Activated T-helper 1 cell treated with anti-CD3 and anti-CD28 coated beads, Interleukin-12 subunit alpha, Interleukin-12 subunit beta, Interleukin-2, Interleukin-4 antibody, amounts not matched to agents 30 ng/mL and 10 ng/mL and 1 ng/mL, durations not matched to agents 14 hours and 24 hours and 36 hours (primary cell): ENCODE results near the gene CENPT. TPM values are rescaled to one million over a fixed set of nuclear protein-coding genes. Genes with fewer than 3 reads are reported as not detected.

ENCODE experiments used
- DNase-seq: peaks from one replicate; pipeline ENCODE4 v3.0.0; 2021; ENCODE audit warnings: low spot score
- H3K27ac Mint-ChIP-seq: one replicate; pipeline ENCODE4 v1.8.0; 2021; ENCODE audit warnings: mild to moderate bottlenecking, mixed read lengths
- H3K27me3 Mint-ChIP-seq: one replicate; pipeline ENCODE4 v1.8.0; 2022; ENCODE audit warnings: mild to moderate bottlenecking, moderate library complexity, mixed read lengths; ENCODE audit not compliant: insufficient read depth
- H3K36me3 Mint-ChIP-seq: one replicate; pipeline ENCODE4 v1.8.0; 2021; ENCODE audit warnings: low read depth, mixed read lengths
- H3K4me1 Mint-ChIP-seq: one replicate; pipeline ENCODE4 v1.8.0; 2021; ENCODE audit warnings: low read depth, mixed read lengths
- H3K4me3 Mint-ChIP-seq: one replicate; pipeline ENCODE4 v1.8.0; 2021; ENCODE audit warnings: mild to moderate bottlenecking, moderate library complexity, mixed read lengths
- H3K9me3 Mint-ChIP-seq: one replicate; pipeline ENCODE4 v1.8.0; 2021; ENCODE audit warnings: mixed read lengths
- intact Hi-C: fragments of 100-400 bp; cut with micrococcal nuclease; formaldehyde crosslinking; loops from one replicate; pipeline ENCODE4 v1.15.1; 2024
- total RNA-seq: library from RNA; stranded (reverse); gene quantifications from 2 replicates; pipeline ENCODE4 v1.2.3, GENCODE V29; 2022

Gene CENPT
- total RNA-seq, 1 donor from 2014 or later, result 45.0 TPM

DNA sequence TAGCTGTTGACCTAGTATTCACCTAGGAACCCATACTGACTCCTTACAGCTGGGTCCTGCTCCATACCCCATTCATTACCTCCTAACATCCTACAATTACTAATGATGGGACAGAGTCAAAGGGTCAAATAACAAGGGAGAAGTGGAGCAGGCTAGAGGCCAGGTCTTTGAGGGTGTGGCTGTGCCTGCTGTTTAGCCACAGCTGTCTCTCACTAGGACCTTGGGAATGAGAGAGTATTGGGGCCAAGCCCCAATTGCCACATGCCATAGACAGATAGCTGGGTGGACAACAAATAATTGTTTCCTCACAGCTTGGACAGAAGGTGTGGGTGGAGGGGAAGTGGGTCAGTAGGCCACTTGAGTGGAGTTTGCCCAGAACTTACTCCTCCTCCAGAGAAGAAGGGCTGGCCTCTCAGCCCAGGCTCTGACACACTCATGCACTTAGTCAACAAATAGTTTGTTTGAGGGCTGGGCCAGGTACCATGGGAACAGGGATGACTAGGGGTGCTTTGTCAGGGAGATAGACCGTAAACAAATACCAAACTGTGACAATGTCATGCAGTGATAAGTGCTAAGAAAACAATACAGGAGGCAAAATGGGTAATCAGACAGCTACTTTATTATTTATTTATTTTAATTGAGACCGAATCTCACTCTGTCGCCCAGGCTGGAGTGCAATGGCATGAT, 10.2 kb upstream of the CENPT start:
- Mint-ChIP-seq H3K36me3 (peaks cover 15% of the 10 kb centered on the region), H3K9me3 (no peaks in the 10 kb centered on the region), H3K4me1 (peaks cover 42% of the 10 kb centered on the region), H3K27me3 (no peaks in the 10 kb centered on the region), H3K4me3 (no peak overlapping the region), H3K27ac (peak overlapping the region; percentile 72)
- no peak for DNase-seq
- intact Hi-C loops, result no loop called here

DNA sequence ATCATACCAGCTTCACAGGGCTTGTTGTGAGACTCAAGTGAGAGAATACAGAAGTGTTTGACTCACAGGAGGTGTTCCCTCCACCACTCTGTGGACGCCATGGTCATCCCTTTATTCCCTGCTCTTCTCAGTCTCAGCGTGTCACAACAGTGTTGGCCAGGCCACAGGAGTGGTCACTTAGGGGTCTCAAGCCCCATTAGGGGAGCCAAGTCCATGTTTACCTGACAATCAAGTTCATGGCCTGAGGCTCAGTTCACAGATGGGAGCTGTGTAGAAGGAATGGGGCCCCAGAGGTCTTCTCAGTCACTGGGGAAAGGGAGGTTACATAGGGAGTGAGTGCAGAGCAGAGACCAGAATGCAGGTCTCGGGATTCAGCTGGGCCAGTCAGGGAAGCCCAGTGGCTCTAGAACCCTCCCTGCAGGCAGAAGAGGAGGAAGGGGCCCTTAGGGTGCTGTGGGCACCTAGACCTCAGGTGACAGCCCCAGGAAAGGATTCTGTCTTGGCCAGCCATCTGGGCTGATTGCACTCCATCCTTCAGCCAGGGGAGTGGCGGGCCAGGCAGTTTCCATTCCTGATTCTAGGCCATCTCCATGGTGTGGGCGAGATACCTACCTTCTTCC, 9.5 kb upstream of the CENPT start:
- H3K4me3 Mint-ChIP-seq, result no peak overlapping the region
- peaks cover 15% of the 10 kb centered on the region for H3K36me3 Mint-ChIP-seq
- no peaks in the 10 kb centered on the region for H3K9me3 Mint-ChIP-seq
- intact Hi-C loops, result no loop called here
- H3K4me1 Mint-ChIP-seq, result peaks cover 39% of the 10 kb centered on the region
- H3K27me3 Mint-ChIP-seq, result no peaks in the 10 kb centered on the region
- peak overlapping the region; percentile 72 for H3K27ac Mint-ChIP-seq
- no peak for DNase-seq

DNA sequence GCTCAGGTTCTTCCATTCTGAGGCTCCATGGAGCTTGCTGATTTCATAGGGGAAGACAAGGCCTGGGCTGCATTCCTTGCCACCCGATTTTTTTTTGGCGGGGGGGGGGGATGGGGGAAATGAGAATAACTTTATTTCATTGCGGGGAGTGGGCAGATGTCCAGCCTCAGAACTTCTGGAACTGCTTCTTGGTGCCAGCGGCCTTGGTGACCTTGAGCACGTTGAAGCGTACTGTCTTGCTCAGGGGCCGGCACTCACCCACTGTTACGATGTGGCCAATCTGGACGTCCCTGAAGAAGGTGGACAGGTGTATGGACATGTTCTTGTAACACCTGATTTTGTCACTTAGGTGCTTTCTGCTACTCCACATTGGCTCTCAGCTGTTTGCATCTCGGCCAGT, 8.3 kb upstream of the CENPT start:
- H3K4me3 Mint-ChIP-seq, result no peak overlapping the region
- H3K4me1 Mint-ChIP-seq, result peaks cover 28% of the 10 kb centered on the region
- no peaks in the 10 kb centered on the region for H3K27me3 Mint-ChIP-seq
- peaks cover 5% of the 10 kb centered on the region for H3K36me3 Mint-ChIP-seq
- DNase-seq, result no peak
- intact Hi-C loops, result no loop called here
- H3K9me3 Mint-ChIP-seq, result no peaks in the 10 kb centered on the region
- no peak overlapping the region for H3K27ac Mint-ChIP-seq

DNA sequence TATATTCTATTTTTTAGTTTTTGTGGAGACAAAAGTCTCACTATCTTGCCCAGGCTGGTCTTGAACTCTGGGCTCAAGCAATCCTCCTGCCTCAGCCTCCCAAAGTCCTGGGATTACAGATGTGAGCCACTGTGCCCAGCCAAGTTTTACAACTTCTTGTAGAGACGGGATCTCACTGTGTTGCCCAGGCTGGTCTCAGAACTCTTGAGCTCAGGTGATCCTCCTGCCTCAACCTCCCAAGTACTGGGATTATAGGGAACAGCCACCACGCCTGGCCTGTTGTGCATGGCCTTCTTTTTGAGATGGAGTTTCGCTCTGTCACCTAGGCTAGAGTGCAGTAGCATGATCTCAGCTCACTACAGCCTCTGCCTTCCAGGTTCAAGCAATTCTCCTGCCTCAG, 6.2 kb upstream of the CENPT start:
- Mint-ChIP-seq H3K27ac (no peak overlapping the region), H3K36me3 (peaks cover 11% of the 10 kb centered on the region), H3K9me3 (no peaks in the 10 kb centered on the region), H3K4me3 (no peak overlapping the region), H3K4me1 (peaks cover 31% of the 10 kb centered on the region), H3K27me3 (no peaks in the 10 kb centered on the region)
- no peak for DNase-seq
- intact Hi-C loops, result no loop called here

DNA sequence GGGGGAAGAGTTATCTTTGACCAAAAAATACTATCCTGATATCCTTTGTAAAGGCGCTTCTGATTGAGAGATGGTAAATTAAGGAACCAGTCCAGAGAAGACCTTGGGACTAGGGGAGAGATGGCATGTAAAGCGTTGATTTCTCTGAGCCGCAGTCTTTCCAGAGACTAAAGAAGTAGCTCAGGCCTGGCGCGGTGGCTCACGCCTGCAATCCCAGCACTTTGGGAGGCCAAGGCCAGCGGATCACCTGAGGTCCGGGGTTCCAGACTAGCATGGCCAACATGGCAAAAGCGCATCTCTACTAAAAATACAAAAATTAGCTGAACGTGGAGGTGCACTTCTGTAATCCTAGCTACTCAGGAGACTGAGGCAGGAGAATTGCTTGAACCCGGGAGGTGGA, 625 bp upstream of the CENPT start:
- peaks cover 38% of the 10 kb centered on the region for H3K4me1 Mint-ChIP-seq
- H3K27ac Mint-ChIP-seq, result peak overlapping the region; percentile 83
- peak overlapping the region; percentile 94 for H3K4me3 Mint-ChIP-seq
- intact Hi-C loops, result loop anchor here (10.0 kb wide), 1 partner anchor 467 kb away; the partner anchor contains the start of genes PRMT7 and SLC7A6OS
- H3K27me3 Mint-ChIP-seq, result no peaks in the 10 kb centered on the region
- H3K36me3 Mint-ChIP-seq, result peaks cover 6% of the 10 kb centered on the region
- no peak for DNase-seq
- H3K9me3 Mint-ChIP-seq, result no peaks in the 10 kb centered on the region

DNA sequence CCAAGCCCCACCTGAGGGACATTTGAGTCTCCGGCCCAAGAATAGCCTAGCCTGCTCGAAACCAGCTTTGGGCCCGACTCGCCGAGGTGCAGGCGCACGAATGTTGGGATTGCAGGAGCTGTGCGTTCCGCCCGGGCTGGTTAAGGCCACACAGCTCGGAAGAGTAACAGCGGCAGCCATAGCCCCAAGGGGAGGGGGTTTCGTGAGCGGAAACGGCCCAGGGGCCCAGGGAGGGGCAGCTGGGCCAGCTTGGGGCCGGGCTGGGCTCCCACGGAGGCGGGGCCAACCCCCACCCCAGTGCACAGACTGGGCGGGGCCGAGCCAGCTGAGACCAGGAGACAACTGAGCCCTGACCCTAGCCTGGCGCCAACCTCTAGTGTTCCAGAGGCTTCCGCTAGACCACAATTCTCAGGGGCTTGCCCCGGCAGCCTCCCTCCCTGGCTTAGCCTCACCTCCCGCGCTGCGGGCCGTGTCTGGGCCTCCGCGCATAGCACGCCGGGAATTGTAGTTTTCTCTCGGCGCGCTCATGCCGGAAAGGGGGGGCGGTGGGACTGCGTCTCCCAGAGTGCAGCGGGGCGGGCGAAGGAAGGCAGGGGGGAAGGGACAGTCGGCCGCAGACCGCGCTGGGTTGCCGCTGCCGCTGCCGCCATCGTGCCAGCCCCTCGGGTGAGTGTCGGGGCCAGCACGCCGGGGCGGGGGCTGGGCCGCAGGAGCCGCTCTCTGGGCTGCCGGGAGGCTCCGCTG, 1.0 kb downstream of the CENPT start, which contains the start of gene NUTF2:
Gene NUTF2 (plus strand): TSS at position 614 of the 744 bp plus-strand sequence. CDS start 18,198 bp downstream, outside the sequence.
- intact Hi-C loops, result loop anchor here (1.0 to 10.0 kb wide), 12 partner anchors 12 to 620 kb away; partner anchors contain the start of genes ATP6V0D1, DDX28, DUS2 and EDC4
- peaks cover 6% of the 10 kb centered on the region for H3K36me3 Mint-ChIP-seq
- H3K4me1 Mint-ChIP-seq, result peaks cover 41% of the 10 kb centered on the region
- H3K9me3 Mint-ChIP-seq, result no peaks in the 10 kb centered on the region
- H3K4me3 Mint-ChIP-seq, result peak within 1 kb of the TSS; percentile 94
- peak within 1 kb of the TSS; percentile 92 for H3K27ac Mint-ChIP-seq
- DNase-seq, result peak; percentile 94
- no peaks in the 10 kb centered on the region for H3K27me3 Mint-ChIP-seq

DNA sequence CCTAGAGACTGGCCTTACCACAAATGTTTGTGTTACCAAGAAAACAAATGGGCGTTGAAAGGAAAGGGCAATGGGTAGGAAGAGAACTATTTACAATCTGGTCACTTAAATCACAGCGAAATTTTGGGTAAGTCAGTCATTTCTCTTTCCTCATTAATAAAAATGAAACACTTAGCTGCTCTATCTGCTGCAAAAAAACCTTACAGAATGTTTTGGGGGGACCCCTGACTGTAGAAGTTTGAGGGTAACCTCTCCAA, 1.5 kb downstream of the CENPT start:
- Mint-ChIP-seq H3K9me3 (no peaks in the 10 kb centered on the region), H3K4me1 (peaks cover 44% of the 10 kb centered on the region)

DNA sequence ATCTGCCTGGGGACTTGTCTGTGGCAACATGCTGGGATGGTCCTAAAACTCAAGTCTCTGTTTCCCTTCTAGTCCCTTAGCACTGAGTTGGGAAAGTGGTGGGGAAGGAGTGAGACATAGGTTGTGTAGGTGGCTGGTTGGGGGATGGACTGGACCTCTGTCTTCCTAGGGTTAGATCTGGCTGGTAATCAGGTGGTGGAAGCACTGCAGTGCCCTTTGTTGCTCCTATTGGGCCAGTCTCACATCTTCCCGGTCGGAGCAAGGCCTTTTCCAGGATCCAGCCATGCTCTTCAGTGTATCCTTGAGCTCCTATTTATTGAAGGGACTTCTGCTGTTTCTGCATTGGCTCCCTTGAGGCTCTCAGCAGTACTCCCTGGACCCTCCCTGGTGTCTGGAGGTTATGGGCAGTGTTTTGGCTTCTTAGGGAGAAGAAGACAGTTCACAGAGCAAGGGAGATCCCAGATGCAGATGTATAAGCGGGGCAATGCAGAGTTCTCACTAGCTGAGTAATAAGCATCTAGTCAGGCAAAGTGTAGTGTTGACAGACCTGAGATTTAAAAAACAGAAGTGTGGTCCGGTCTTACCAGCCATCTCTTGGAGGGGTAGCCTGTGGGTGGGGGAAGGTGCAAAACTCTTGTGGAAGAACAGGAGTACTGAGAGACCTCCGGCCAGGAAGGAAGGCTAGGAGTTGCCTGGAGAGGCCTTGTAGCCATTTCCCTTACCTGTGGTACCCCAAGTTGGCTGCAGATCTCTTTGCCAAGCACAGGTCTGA, 2.0 kb downstream of the CENPT start:
- Mint-ChIP-seq H3K4me1 (peaks cover 44% of the 10 kb centered on the region), H3K27ac (peak overlapping the region; percentile 92), H3K9me3 (no peaks in the 10 kb centered on the region), H3K27me3 (no peaks in the 10 kb centered on the region), H3K36me3 (peaks cover 6% of the 10 kb centered on the region), H3K4me3 (peak overlapping the region; percentile 91)
- DNase-seq, result no peak
- intact Hi-C loops, result loop anchor here (1.0 to 10.0 kb wide), 12 partner anchors 11 to 619 kb away; partner anchors contain the start of genes ATP6V0D1, DDX28, DUS2 and EDC4

More for the DNA sequence above, 1.5 kb downstream of the CENPT start:
- no peak for DNase-seq
- Mint-ChIP-seq H3K36me3 (peaks cover 6% of the 10 kb centered on the region), H3K27ac (peak overlapping the region; percentile 92), H3K4me3 (peak overlapping the region; percentile 91), H3K27me3 (no peaks in the 10 kb centered on the region)
- intact Hi-C loops, result loop anchor here (1.0 to 10.0 kb wide), 12 partner anchors 12 to 620 kb away; partner anchors contain the start of genes ATP6V0D1, DDX28, DUS2 and EDC4

DNA sequence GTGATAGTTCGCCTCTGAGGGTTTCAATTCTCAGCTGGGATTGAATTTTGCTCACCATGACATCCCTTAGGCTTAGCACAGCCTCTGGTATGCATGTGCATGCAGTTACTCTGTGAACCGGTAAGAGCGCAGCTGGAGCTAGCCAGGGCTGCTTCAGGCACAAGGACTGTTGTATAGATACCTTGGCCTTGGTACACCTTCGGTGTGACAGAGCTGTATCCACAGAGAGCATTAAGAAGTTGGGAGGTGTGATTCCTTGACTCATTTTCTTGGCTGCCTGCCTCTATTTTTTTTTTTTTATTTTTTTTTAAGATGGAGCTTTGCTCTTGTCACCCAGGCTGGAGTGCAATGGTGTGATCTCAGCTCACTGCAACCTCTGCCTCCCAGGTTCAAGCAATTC, 3.0 kb downstream of the CENPT start:
- intact Hi-C loops, result loop anchor here (10.0 kb wide), 1 partner anchor 470 kb away; the partner anchor contains the start of genes PRMT7 and SLC7A6OS
- no peaks in the 10 kb centered on the region for H3K27me3 Mint-ChIP-seq
- peaks cover 4% of the 10 kb centered on the region for H3K36me3 Mint-ChIP-seq
- peaks cover 44% of the 10 kb centered on the region for H3K4me1 Mint-ChIP-seq
- H3K27ac Mint-ChIP-seq, result peak overlapping the region; percentile 48
- DNase-seq, result no peak
- no peaks in the 10 kb centered on the region for H3K9me3 Mint-ChIP-seq
- peak overlapping the region; percentile 89 for H3K4me3 Mint-ChIP-seq

DNA sequence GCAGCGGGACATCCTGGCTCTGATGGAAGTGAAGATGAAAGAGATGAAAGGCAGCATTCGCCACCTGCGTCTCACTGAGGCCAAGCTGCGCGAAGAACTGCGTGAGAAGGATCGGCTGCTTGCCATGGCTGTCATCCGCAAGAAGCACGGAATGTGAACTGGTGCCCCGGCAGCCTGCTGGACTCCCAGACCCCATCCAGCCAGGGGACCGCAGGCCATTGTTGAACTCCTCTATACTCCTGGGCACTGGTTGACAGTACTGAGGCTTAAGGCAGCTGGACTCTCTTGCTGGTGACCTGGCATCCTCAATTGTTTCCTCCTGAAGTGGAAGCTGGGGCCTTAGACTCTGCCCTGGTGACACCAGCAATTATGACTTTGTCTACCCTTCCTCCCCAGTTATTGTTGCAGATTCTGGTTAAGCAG, 4.1 kb downstream of the CENPT start:
- H3K36me3 Mint-ChIP-seq, result no peaks in the 10 kb centered on the region
- intact Hi-C loops, result loop anchor here (2.0 to 10.0 kb wide), 3 partner anchors 91 to 471 kb away; partner anchors contain the start of genes ACD, PARD6A, PRMT7 and SLC7A6OS
- peak overlapping the region; percentile 89 for H3K4me3 Mint-ChIP-seq
- H3K27me3 Mint-ChIP-seq, result no peaks in the 10 kb centered on the region
- no peak for DNase-seq
- H3K27ac Mint-ChIP-seq, result peak overlapping the region; percentile 86
- H3K9me3 Mint-ChIP-seq, result no peaks in the 10 kb centered on the region
- H3K4me1 Mint-ChIP-seq, result peaks cover 39% of the 10 kb centered on the region

DNA sequence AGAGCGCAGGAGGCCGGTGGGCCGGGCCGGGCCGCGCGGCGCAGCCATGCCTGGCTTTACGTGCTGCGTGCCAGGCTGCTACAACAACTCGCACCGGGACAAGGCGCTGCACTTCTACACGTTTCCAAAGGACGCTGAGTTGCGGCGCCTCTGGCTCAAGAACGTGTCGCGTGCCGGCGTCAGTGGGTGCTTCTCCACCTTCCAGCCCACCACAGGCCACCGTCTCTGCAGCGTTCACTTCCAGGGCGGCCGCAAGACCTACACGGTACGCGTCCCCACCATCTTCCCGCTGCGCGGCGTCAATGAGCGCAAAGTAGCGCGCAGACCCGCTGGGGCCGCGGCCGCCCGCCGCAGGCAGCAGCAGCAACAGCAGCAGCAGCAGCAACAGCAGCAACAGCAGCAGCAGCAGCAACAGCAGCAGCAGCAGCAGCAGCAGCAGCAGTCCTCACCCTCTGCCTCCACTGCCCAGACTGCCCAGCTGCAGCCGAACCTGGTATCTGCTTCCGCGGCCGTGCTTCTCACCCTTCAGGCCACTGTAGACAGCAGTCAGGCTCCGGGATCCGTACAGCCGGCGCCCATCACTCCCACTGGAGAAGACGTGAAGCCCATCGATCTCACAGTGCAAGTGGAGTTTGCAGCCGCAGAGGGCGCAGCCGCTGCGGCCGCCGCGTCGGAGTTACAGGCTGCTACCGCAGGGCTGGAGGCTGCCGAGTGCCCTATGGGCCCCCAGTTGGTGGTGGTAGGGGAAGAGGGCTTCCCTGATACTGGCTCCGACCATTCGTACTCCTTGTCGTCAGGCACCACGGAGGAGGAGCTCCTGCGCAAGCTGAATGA, 4.8 kb downstream of the CENPT start:
- intact Hi-C loops, result loop anchor here (1.0 to 10.0 kb wide), 9 partner anchors 8 to 472 kb away; partner anchors contain the start of genes ACD, CTCF, EDC4 and PARD6A
- Mint-ChIP-seq H3K4me3 (peak overlapping the region; percentile 89), H3K36me3 (no peaks in the 10 kb centered on the region), H3K27ac (peak overlapping the region; percentile 86), H3K9me3 (no peaks in the 10 kb centered on the region), H3K27me3 (peaks cover 3% of the 10 kb centered on the region), H3K4me1 (peaks cover 36% of the 10 kb centered on the region)
- peak; percentile 59 for DNase-seq
